ENCODE results near the gene BLOC1S6. TPM values are rescaled to one million over a fixed set of nuclear protein-coding genes. Genes with fewer than 3 reads are reported as not detected.

BLOC1S6 gene
- total RNA-seq, 3 donors from 2014 or later, result 21.3 to 39.6 (median 30.0) TPM

GRCh38 chr15:45628136-45628535, 41.0 kb downstream of the BLOC1S6 start:
- Histone ChIP-seq H3K4me1 (ENCODE audit: low read depth) (peaks cover 4% of the 10 kb centered on the region), H3K4me3 (no peak overlapping the region), H3K36me3 (ENCODE audit: low read depth) (no peaks in the 10 kb centered on the region), H3K9me3 (peaks cover 11% of the 10 kb centered on the region)
- no peak for TF ChIP-seq CTCF (IDR thresholded peaks at IDR 0.05)
- intact Hi-C loops (cut with DNase I, micrococcal nuclease), result no loop called here
- DNase-seq (no peak), ATAC-seq (no peak)

- peak in 2 of 3 donors; percentile 44 to 61 for DNase-seq
- no peak overlapping the region for H3K4me3 ChIP-seq
Measured at GRCh38 chr15:45630917-45631691, 43.9 kb downstream of the BLOC1S6 start.

GRCh38 chr15:45631776-45632175, 44.6 kb downstream of the BLOC1S6 start:
- no peak for DNase-seq
- no peak for TF ChIP-seq CTCF (IDR thresholded peaks at IDR 0.05)
- H3K36me3 ChIP-seq (ENCODE audit: low read depth), result no peaks in the 10 kb centered on the region
- peaks cover 2% of the 10 kb centered on the region for H3K9me3 ChIP-seq
- ATAC-seq, result no peak
- intact Hi-C loops (cut with DNase I, micrococcal nuclease), result no loop called here
- H3K4me1 ChIP-seq (ENCODE audit: low read depth), result peaks cover 7% of the 10 kb centered on the region
- no peak overlapping the region for H3K4me3 ChIP-seq

More at GRCh38 chr15:45630917-45631691, 43.9 kb downstream of the BLOC1S6 start:
- Histone ChIP-seq H3K36me3 (ENCODE audit: low read depth) (no peaks in the 10 kb centered on the region), H3K4me1 (ENCODE audit: low read depth) (peaks cover 4% of the 10 kb centered on the region), H3K9me3 (peaks cover 8% of the 10 kb centered on the region)
- intact Hi-C loops (cut with DNase I, micrococcal nuclease), result no loop called here
- ATAC-seq, result peak; percentile 23
- TF ChIP-seq CTCF (IDR thresholded peaks at IDR 0.05), result no peak

- TF ChIP-seq CTCF (IDR thresholded peaks at IDR 0.05), result no peak
- DNase-seq (peak; percentile 92 to 95 (median 95)), ATAC-seq (peak; percentile 86)
- Histone ChIP-seq H3K36me3 (ENCODE audit: low read depth) (no peaks in the 10 kb centered on the region), H3K4me1 (ENCODE audit: low read depth) (peaks cover 27% of the 10 kb centered on the region), H3K4me3 (peak within 1 kb of the TSS; percentile 83), H3K9me3 (no peaks in the 10 kb centered on the region)
- intact Hi-C loops (cut with DNase I, micrococcal nuclease), result no loop called here
Measured at GRCh38 chr15:45634432-45635190, 47.4 kb downstream of the BLOC1S6 start, which contains the start of gene SQOR. TSS of gene SQOR (plus strand) at chr15:45635029. CDS start at chr15:45658924, 23,895 bp downstream.

GRCh38 chr15:45635191-45635638, 48.0 kb downstream of the BLOC1S6 start:
- ATAC-seq (peak; percentile 58), DNase-seq (peak; percentile 82 to 89 (median 87))
- intact Hi-C loops (cut with DNase I, micrococcal nuclease), result no loop called here
- Histone ChIP-seq H3K4me1 (ENCODE audit: low read depth) (peaks cover 32% of the 10 kb centered on the region), H3K36me3 (ENCODE audit: low read depth) (no peaks in the 10 kb centered on the region), H3K4me3 (peak overlapping the region; percentile 83), H3K9me3 (no peaks in the 10 kb centered on the region)
- peak; percentile 54 for TF ChIP-seq CTCF (IDR thresholded peaks at IDR 0.05)
